GM12878 (cell line): ENCODE data around the gene SPAG16. TPM values are rescaled to one million over a fixed set of nuclear protein-coding genes. Genes with fewer than 3 reads are reported as not detected.

ENCODE experiments used
- ATAC-seq: fragments of 200-7000 bp; cut with Tn5 transposase; 3 replicates; pipeline ENCODE4 v1.9.1; 2020; ENCODE audit warnings: mild to moderate bottlenecking, moderate library complexity
- BruUV-seq: library from RNA; stranded (reverse); fragments of 400-500 nt; replicated peaks from 2 replicates; lab custom pipeline; 2021; lab: Mats Ljungman, UMichigan
- CTCF ChIA-PET: fragments of 300-600 bp; sonication (Branson Sonifier 250); formaldehyde crosslinking; extraction: SDS; loops from one replicate; lab custom pipeline; 2021; ENCODE audit warnings: inconsistent platforms; lab: Yijun Ruan, JAX
- POLR2A ChIA-PET: fragments of 350-600 bp; formaldehyde crosslinking; extraction: SDS; loops from one replicate; lab custom pipeline; 2021; ENCODE audit warnings: inconsistent platforms; lab: Charles Lee
- RAD21 ChIA-PET: fragments of 300-600 bp; sonication (Branson Sonifier 250); formaldehyde crosslinking; loops from one replicate; lab custom pipeline; 2023; ENCODE audit warnings: antibody characterized with exemption; ENCODE audit not compliant: unreplicated experiment; lab: Charles Lee
- SMC1A ChIA-PET: fragments of 300-600 bp; sonication (Branson Sonifier 250); formaldehyde crosslinking; loops from one replicate; lab custom pipeline; 2023; ENCODE audit not compliant: unreplicated experiment, uncharacterized antibody; lab: Charles Lee
- DNase-seq: peaks from one replicate; pipeline ENCODE4 v3.0.0-alpha.2; 2011; ENCODE audit warnings: low read depth, low spot score
- FAIRE-seq: peaks from 3 replicates; lab custom pipeline; 2011; peaks lifted over from hg19 to GRCh38; lab: Jason Lieb, UNC
- H2AFZ ChIP-seq: 2 replicates; pipeline ENCODE4 v1.6.0; 2011; ENCODE audit warnings: low read depth, low read length, control low read depth; ENCODE audit not compliant: control insufficient read depth
- H3K27ac ChIP-seq: 2 replicates; pipeline ENCODE4 v1.5.1; 2011; ENCODE audit warnings: control low read depth; ENCODE audit not compliant: control insufficient read depth, insufficient read depth
- H3K27me3 ChIP-seq, 2 experiments: replicated peaks in 1 of 2; 2 replicates each; pipeline versions ENCODE4 v1.6.0 to v1.6.1; 2011; ENCODE audit warnings: low read length in 1 of 2; ENCODE audit not compliant: control insufficient read depth in 2 of 2, insufficient read depth in 2 of 2
- H3K36me3 ChIP-seq, 2 experiments: 2 replicates each; pipeline ENCODE4 v1.5.1; 2011; ENCODE audit warnings: low read length in 1 of 2; ENCODE audit not compliant: control insufficient read depth in 2 of 2, insufficient read depth in 2 of 2
- H3K4me1 ChIP-seq: 2 replicates; pipeline ENCODE4 v1.6.1; 2011; ENCODE audit warnings: mild to moderate bottlenecking, low read length, moderate library complexity, mixed read lengths; ENCODE audit not compliant: control insufficient read depth, insufficient read depth
- H3K4me2 ChIP-seq: 2 replicates; pipeline ENCODE4 v1.6.0; 2011; ENCODE audit warnings: control low read depth; ENCODE audit not compliant: control insufficient read depth, insufficient read depth
- H3K4me3 ChIP-seq: fragments of 200-600 bp; sonication (generic); 2 replicates; pipeline ENCODE4 v1.5.1; 2016
- H3K79me2 ChIP-seq: 2 replicates; pipeline ENCODE4 v1.6.0; 2011; ENCODE audit warnings: low read length; ENCODE audit not compliant: control insufficient read depth, insufficient read depth
- H3K9ac ChIP-seq: 2 replicates; pipeline ENCODE4 v1.8.0; 2011; ENCODE audit warnings: low read length, control low read depth, mixed read lengths; ENCODE audit not compliant: control insufficient read depth, insufficient read depth
- H3K9me3 ChIP-seq: replicated peaks from 3 replicates; pipeline ENCODE4 v1.5.1; 2011; ENCODE audit warnings: mild to moderate bottlenecking, low read length; ENCODE audit not compliant: control insufficient read depth, insufficient read depth
- H4K20me1 ChIP-seq: 2 replicates; pipeline ENCODE4 v1.6.0; 2011; ENCODE audit not compliant: control insufficient read depth, insufficient read depth
- BCL11A ChIP-seq: IDR thresholded peaks from 2 replicates; pipeline ENCODE4 v1.6.1; 2011; ENCODE audit warnings: low read depth, low read length
- EED ChIP-seq: sonication (generic); IDR thresholded peaks from 2 replicates; pipeline ENCODE4 v1.6.1; 2016; ENCODE audit warnings: antibody characterized with exemption, low read depth
- EZH2 ChIP-seq: IDR thresholded peaks from 2 replicates; pipeline ENCODE4 v1.6.1; 2012; ENCODE audit warnings: low read depth, mild to moderate bottlenecking, control low read depth, inconsistent platforms, low read length, borderline replicate concordance; ENCODE audit not compliant: control insufficient read depth
- FOXM1 ChIP-seq: IDR thresholded peaks from 2 replicates; pipeline ENCODE4 v1.6.1; 2012; ENCODE audit warnings: low read depth, mild to moderate bottlenecking, inconsistent platforms, low read length, moderate library complexity
- HDAC2 ChIP-seq: fragments of 200-600 bp; sonication (generic); IDR thresholded peaks from 2 replicates; pipeline ENCODE4 v1.6.1; 2017
- JUNB ChIP-seq: IDR thresholded peaks from 2 replicates; pipeline ENCODE4 v1.6.1; 2016; ENCODE audit warnings: antibody characterized with exemption, mild to moderate bottlenecking
- MYB ChIP-seq: fragments of 150-350 bp; IDR thresholded peaks from 2 replicates; pipeline ENCODE4 v1.6.1; 2014; ENCODE audit warnings: mild to moderate bottlenecking, low read depth, low read length, borderline replicate concordance
- NFXL1 ChIP-seq: fragments of 450-650 bp; IDR thresholded peaks from 2 replicates; pipeline ENCODE4 v1.6.1; 2017; ENCODE audit warnings: antibody characterized with exemption, mild to moderate bottlenecking, borderline replicate concordance
- POLR2AphosphoS5 ChIP-seq: IDR thresholded peaks from 2 replicates; pipeline ENCODE4 v1.6.1; 2011; ENCODE audit warnings: mild to moderate bottlenecking, low read length, inconsistent platforms
- SIN3A ChIP-seq: IDR thresholded peaks from 2 replicates; pipeline ENCODE4 v1.6.1; 2012; ENCODE audit warnings: low read depth, low read length, improper control_type of control experiment
- SPI1 ChIP-seq: IDR thresholded peaks from 2 replicates; pipeline ENCODE4 v1.6.1; 2011; ENCODE audit warnings: low read depth, mild to moderate bottlenecking, low read length, moderate library complexity, borderline replicate concordance; ENCODE audit not compliant: insufficient read depth
- SUPT20H ChIP-seq: IDR thresholded peaks from 2 replicates; pipeline ENCODE4 v1.6.1; 2011; ENCODE audit warnings: low read depth, mild to moderate bottlenecking, low read length, moderate library complexity, borderline replicate concordance; ENCODE audit not compliant: control insufficient read depth
- TARDBP ChIP-seq: IDR thresholded peaks from 2 replicates; pipeline ENCODE4 v1.6.1; 2016; ENCODE audit warnings: borderline replicate concordance
- TCF7 ChIP-seq: IDR thresholded peaks from 2 replicates; pipeline ENCODE4 v1.6.1; 2014; ENCODE audit warnings: antibody characterized with exemption, borderline replicate concordance
- ZBED1 ChIP-seq: IDR thresholded peaks from 2 replicates; pipeline ENCODE4 v1.6.1; 2016; ENCODE audit warnings: borderline replicate concordance
- in situ Hi-C: fragments of 300-500 bp; cut with MboI; formaldehyde crosslinking; loops from 9 replicates; pipeline ENCODE4 v1.14.3; 2018; ENCODE audit warnings: mixed read lengths
- intact Hi-C: fragments of 100-400 bp; cut with micrococcal nuclease; formaldehyde crosslinking; loops from one replicate; pipeline ENCODE4 v1.14.2; 2022; ENCODE audit not compliant: unreplicated experiment
- polyA plus RNA-seq, 11 experiments: library from polyadenylated mRNA; depleted of rRNA in 4 of 11; unstranded in 6 of 11; stranded (reverse) in 5 of 11; fragments of >200 nt; fragmentation: Nextera tagmentation in 4 of 11; fragmentation: Illumina TruSeq in 1 of 11; extraction: Ambion mirVana in 4 of 11; extraction: Trizol in 1 of 11; gene quantifications; 1 replicate in 1 of 11; 2 replicates in 10 of 11; pipeline versions ENCODE4 v1.2.1 to v1.2.3, GENCODE V29; 2011 to 2016; ENCODE audit warnings: inconsistent platforms in 2 of 11, missing spikeins in 2 of 11, low read depth in 1 of 11
- total RNA-seq, 4 experiments: library from RNA; depleted of rRNA in 3 of 4; stranded (reverse); fragments of >200 nt in 3 of 4; fragmentation: Illumina TruSeq in 1 of 4; extraction: Trizol in 1 of 4; gene quantifications; 2 replicates each; pipeline versions ENCODE4 v1.2.1 to v1.2.3, GENCODE V29; 2013 to 2021
- TF ChIP-seq, protein P1 (sequence below): fragments of 450-650 bp; IDR thresholded peaks from 2 replicates; pipeline ENCODE4 v1.6.1; 2016; ENCODE audit warnings: mild to moderate bottlenecking
- TF ChIP-seq, protein P2 (sequence below): IDR thresholded peaks from 2 replicates; pipeline ENCODE4 v1.6.1; 2012; ENCODE audit warnings: low read depth, low read length, improper control_type of control experiment
- TF ChIP-seq, protein P3 (sequence below): IDR thresholded peaks from 2 replicates; pipeline ENCODE4 v1.6.1; 2011; ENCODE audit warnings: borderline replicate concordance, low read depth, mild to moderate bottlenecking, moderate library complexity, mixed read lengths, low read length; ENCODE audit not compliant: insufficient read depth; ENCODE audit errors: extremely low read length
- TF ChIP-seq, protein P4 (sequence below): fragments of 150-350 bp; IDR thresholded peaks from 2 replicates; pipeline ENCODE4 v1.6.1; 2014; ENCODE audit warnings: mild to moderate bottlenecking, low read depth, low read length

The SPAG16 gene
- total and polyA plus RNA-seq, 10 of the 15 experiments (the other 5 are each of a cell fraction or from before 2014, with no cell fraction given) = 6.0 to 25.0 (median 15.2) TPM

DNA sequence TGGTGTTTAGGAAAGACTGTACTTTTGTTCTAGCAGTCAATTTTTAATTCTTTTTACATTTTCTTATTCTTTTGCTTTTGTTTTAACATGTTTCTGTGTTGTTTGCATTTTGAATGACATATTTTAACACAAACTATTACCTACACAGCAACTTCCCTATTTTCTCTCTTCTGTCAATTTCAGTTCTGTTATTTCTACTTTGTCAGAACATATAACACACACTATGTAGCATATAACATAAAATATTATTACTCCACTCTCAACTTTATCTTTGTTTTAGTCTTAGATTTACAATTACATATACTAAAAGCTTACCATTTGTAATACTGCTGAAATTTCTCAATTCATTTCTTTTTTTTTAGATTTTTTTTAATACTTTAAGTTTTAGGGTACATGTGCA lies 753.9 kb downstream of the SPAG16 start:
- H2AFZ ChIP-seq = no peak overlapping the region
- no peaks in the 10 kb centered on the region for H3K79me2 ChIP-seq
- H3K4me3 ChIP-seq = no peak overlapping the region
- H3K4me2 ChIP-seq = no peak overlapping the region
- DNase-seq (no peak), FAIRE-seq (no peak), ATAC-seq (no peak)
- TF ChIP-seq ZBED1 (no peak), EZH2 (no peak), HDAC2 (no peak), SUPT20H (no peak), POLR2AphosphoS5 (no peak), SPI1 (no peak), NFXL1 (no peak), BCL11A (no peak), FOXM1 (no peak), SIN3A (no peak), TARDBP (no peak), EED (no peak), TCF7 (no peak), JUNB (no peak), MYB (no peak)
- TF ChIP-seq, protein P1, sequence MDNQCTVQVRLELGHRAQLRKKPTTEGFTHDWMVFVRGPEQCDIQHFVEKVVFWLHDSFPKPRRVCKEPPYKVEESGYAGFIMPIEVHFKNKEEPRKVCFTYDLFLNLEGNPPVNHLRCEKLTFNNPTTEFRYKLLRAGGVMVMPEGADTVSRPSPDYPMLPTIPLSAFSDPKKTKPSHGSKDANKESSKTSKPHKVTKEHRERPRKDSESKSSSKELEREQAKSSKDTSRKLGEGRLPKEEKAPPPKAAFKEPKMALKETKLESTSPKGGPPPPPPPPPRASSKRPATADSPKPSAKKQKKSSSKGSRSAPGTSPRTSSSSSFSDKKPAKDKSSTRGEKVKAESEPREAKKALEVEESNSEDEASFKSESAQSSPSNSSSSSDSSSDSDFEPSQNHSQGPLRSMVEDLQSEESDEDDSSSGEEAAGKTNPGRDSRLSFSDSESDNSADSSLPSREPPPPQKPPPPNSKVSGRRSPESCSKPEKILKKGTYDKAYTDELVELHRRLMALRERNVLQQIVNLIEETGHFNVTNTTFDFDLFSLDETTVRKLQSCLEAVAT = no peak
- TF ChIP-seq, protein P2, sequence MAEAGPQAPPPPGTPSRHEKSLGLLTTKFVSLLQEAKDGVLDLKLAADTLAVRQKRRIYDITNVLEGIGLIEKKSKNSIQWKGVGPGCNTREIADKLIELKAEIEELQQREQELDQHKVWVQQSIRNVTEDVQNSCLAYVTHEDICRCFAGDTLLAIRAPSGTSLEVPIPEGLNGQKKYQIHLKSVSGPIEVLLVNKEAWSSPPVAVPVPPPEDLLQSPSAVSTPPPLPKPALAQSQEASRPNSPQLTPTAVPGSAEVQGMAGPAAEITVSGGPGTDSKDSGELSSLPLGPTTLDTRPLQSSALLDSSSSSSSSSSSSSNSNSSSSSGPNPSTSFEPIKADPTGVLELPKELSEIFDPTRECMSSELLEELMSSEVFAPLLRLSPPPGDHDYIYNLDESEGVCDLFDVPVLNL = no peak
- TF ChIP-seq, protein P3, sequence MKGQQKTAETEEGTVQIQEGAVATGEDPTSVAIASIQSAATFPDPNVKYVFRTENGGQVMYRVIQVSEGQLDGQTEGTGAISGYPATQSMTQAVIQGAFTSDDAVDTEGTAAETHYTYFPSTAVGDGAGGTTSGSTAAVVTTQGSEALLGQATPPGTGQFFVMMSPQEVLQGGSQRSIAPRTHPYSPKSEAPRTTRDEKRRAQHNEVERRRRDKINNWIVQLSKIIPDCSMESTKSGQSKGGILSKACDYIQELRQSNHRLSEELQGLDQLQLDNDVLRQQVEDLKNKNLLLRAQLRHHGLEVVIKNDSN = no peak
- TF ChIP-seq, protein P4, sequence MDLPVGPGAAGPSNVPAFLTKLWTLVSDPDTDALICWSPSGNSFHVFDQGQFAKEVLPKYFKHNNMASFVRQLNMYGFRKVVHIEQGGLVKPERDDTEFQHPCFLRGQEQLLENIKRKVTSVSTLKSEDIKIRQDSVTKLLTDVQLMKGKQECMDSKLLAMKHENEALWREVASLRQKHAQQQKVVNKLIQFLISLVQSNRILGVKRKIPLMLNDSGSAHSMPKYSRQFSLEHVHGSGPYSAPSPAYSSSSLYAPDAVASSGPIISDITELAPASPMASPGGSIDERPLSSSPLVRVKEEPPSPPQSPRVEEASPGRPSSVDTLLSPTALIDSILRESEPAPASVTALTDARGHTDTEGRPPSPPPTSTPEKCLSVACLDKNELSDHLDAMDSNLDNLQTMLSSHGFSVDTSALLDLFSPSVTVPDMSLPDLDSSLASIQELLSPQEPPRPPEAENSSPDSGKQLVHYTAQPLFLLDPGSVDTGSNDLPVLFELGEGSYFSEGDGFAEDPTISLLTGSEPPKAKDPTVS = no peak
- H4K20me1 ChIP-seq = no peaks in the 10 kb centered on the region
- H3K9ac ChIP-seq = no peak overlapping the region
- intact Hi-C loops = no loop called here
- in situ Hi-C loops = no loop called here
- no peaks in the 10 kb centered on the region for H3K4me1 ChIP-seq
- no peak overlapping the region for H3K27ac ChIP-seq
- H3K9me3 ChIP-seq = no peaks in the 10 kb centered on the region; the same call in 2 of the 3 replicates
- ChIA-PET POLR2A (no interaction called here), RAD21 (no interaction called here), CTCF (no interaction called here), SMC1A (no interaction called here)
- H3K36me3 ChIP-seq = no peaks in the 10 kb centered on the region
- no TSS peak for BruUV-seq
- no peaks in the 10 kb centered on the region for H3K27me3 ChIP-seq
